Trophoblast cell (in vitro differentiated cells and primary cell): ENCODE measurements around the gene CDYL.
"Not testable (repeated sequence)": the region's sequence is repeated elsewhere in the genome, so short reads cannot be mapped to it uniquely, and the experiment has no call there.

ENCODE experiments used
- DNase-seq, 2 donors: peaks; one replicate each; pipeline ENCODE4 v3.0.0-alpha.2; 2016
- H2AFZ ChIP-seq: 2 replicates; pipeline ENCODE4 v1.6.1; 2013; ENCODE audit warnings: low read length, moderate library complexity, mild to moderate bottlenecking; ENCODE audit not compliant: insufficient read depth, poor library complexity
- H2AK5ac ChIP-seq: 2 replicates; pipeline ENCODE4 v1.6.1; 2013; ENCODE audit warnings: mild to moderate bottlenecking, low read length
- H2BK120ac ChIP-seq: 2 replicates; pipeline ENCODE4 v1.6.1; 2013; ENCODE audit warnings: low read length, mild to moderate bottlenecking, moderate library complexity; ENCODE audit not compliant: insufficient read depth, poor library complexity
- H2BK12ac ChIP-seq: 2 replicates; pipeline ENCODE4 v1.6.1; 2013; ENCODE audit warnings: mild to moderate bottlenecking, low read length, moderate library complexity
- H2BK5ac ChIP-seq: 2 replicates; pipeline ENCODE4 v1.6.1; 2013; ENCODE audit warnings: low read length, low read depth, moderate library complexity, mild to moderate bottlenecking; ENCODE audit not compliant: poor library complexity
- H3K14ac ChIP-seq: 2 replicates; pipeline ENCODE4 v1.6.1; 2013; ENCODE audit warnings: mild to moderate bottlenecking, low read length
- H3K18ac ChIP-seq: 2 replicates; pipeline ENCODE4 v1.6.1; 2013; ENCODE audit warnings: mild to moderate bottlenecking, low read length
- H3K23ac ChIP-seq: 2 replicates; pipeline ENCODE4 v1.6.1; 2013; ENCODE audit warnings: low read length
- H3K27ac ChIP-seq: 2 replicates; pipeline ENCODE4 v1.5.1; 2013; ENCODE audit warnings: low read depth, mild to moderate bottlenecking, inconsistent platforms, low read length, moderate library complexity
- H3K27me3 ChIP-seq: 2 replicates; pipeline ENCODE4 v1.6.1; 2013; ENCODE audit warnings: inconsistent platforms, mild to moderate bottlenecking, low read length, moderate library complexity; ENCODE audit not compliant: insufficient read depth
- H3K36me3 ChIP-seq, 2 experiments: 1 replicate in 1 of 2; 2 replicates in 1 of 2; pipeline ENCODE4 v1.6.1; 2013; ENCODE audit warnings: low read length in 2 of 2, mild to moderate bottlenecking in 2 of 2, moderate library complexity in 1 of 2; ENCODE audit not compliant: insufficient read depth in 2 of 2, control insufficient read depth in 1 of 2
- H3K4ac ChIP-seq: 2 replicates; pipeline ENCODE4 v1.6.1; 2013; ENCODE audit warnings: low read depth, mild to moderate bottlenecking, low read length, moderate library complexity
- H3K4me1 ChIP-seq, 2 experiments: 1 replicate in 1 of 2; 2 replicates in 1 of 2; pipeline ENCODE4 v1.6.1; 2013; ENCODE audit warnings: low read length in 2 of 2, mild to moderate bottlenecking in 2 of 2, moderate library complexity in 1 of 2; ENCODE audit not compliant: insufficient read depth in 2 of 2, control insufficient read depth in 1 of 2
- H3K4me2 ChIP-seq: 2 replicates; pipeline ENCODE4 v1.6.1; 2013; ENCODE audit warnings: inconsistent platforms, mild to moderate bottlenecking, low read length, moderate library complexity
- H3K4me3 ChIP-seq: 2 replicates; pipeline ENCODE4 v1.5.1; 2013; ENCODE audit warnings: mild to moderate bottlenecking, low read depth, low read length, inconsistent platforms
- H3K79me1 ChIP-seq: one replicate; pipeline ENCODE4 v1.6.1; 2013; ENCODE audit warnings: low read length
- H3K79me2 ChIP-seq: 2 replicates; pipeline ENCODE4 v1.6.1; 2013; ENCODE audit warnings: low read length, mild to moderate bottlenecking; ENCODE audit not compliant: control insufficient read depth, insufficient read depth, poor library complexity
- H3K9ac ChIP-seq: 2 replicates; pipeline ENCODE4 v1.6.1; 2013; ENCODE audit warnings: mild to moderate bottlenecking, low read length
- H3K9me3 ChIP-seq: 2 replicates; pipeline ENCODE4 v1.6.1; 2013; ENCODE audit warnings: low read depth, mild to moderate bottlenecking, control low read depth, inconsistent platforms, low read length; ENCODE audit not compliant: insufficient read depth
- H4K12ac ChIP-seq: 2 replicates; pipeline ENCODE4 v1.6.1; 2013; ENCODE audit warnings: low read depth, mild to moderate bottlenecking, low read length, moderate library complexity
- H4K8ac ChIP-seq: 2 replicates; pipeline ENCODE4 v1.6.1; 2013; ENCODE audit warnings: low read depth, mild to moderate bottlenecking, low read length, moderate library complexity
- H4K91ac ChIP-seq: one replicate; pipeline ENCODE4 v1.6.1; 2013; ENCODE audit warnings: low read depth, mild to moderate bottlenecking, low read length, moderate library complexity
- WGBS: extraction: QIAGEN DNeasy Blood & Tissue Kit; methylation state at CpG from one replicate; pipeline ENCODE4 v1.1.7; 2013; ENCODE audit warnings: missing lambda C conversion rate; ENCODE audit not compliant: insufficient read length, insufficient coverage; ENCODE audit errors: extremely low coverage; 5-methylcytosine and 5-hydroxymethylcytosine counted together

The CDYL gene

DNA sequence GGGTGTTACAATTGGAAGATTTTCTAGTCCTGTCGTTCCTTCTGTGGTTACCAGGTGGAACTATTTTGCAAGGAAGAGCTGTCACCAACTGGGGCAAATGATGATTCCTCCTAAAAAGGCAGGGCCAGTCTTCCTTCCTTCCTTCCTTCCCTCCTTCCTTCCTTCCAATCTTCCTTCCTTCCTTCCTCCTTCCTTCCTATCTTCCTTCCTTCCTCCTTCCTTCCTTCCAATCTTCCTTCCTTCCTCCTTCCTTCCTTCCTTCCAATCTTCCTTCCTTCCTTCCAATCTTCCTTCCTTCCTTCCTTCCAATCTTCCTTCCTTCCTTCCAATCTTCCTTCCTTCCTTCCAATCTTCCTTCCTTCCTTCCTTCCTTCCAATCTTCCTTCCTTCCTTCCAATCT lies 76.0 kb downstream of the CDYL start:
- H3K27me3 ChIP-seq, H3K27ac ChIP-seq, H3K36me3 ChIP-seq, H4K8ac ChIP-seq, H3K9ac ChIP-seq, H4K91ac ChIP-seq, H2BK5ac ChIP-seq, H3K9me3 ChIP-seq, H3K4me2 ChIP-seq, H3K14ac ChIP-seq, H2BK12ac ChIP-seq, H4K12ac ChIP-seq, H3K4me3 ChIP-seq, H2BK120ac ChIP-seq, H3K79me1 ChIP-seq, H3K23ac ChIP-seq, H2AK5ac ChIP-seq, H3K18ac ChIP-seq, DNase-seq, H2AFZ ChIP-seq: not testable (repeated sequence)
- Histone ChIP-seq H3K4ac (peak overlapping the region; percentile 76), H3K79me2 (peaks cover 12% of the 10 kb centered on the region), H3K4me1 (peaks cover 13 to 19% of the 10 kb centered on the region in 2 experiments)
- no CpG with 5 or more reads among the region's 1 CpG for WGBS

DNA sequence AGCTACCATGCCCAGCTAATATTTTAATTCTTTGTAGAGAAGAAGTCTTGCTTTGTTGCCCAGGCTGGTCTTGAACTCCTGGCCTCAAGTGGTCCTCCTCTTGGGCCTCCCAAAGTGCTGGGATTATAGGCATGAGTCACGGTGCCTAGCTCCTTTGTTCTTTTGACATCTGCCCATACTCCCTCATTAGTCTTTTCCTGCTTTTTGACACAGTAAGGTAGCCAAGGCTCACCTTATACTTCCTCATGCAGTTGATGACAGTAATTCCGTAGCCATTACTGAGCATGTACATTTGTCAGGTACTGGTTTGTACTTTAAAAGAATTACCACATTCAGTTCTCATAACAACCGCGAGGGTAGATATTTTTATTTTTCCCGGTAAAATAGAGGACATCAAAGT lies 76.7 kb downstream of the CDYL start:
- Histone ChIP-seq H3K18ac (peak overlapping the region; percentile 34), H2AFZ (no peak overlapping the region), H3K9me3 (peaks cover 1% of the 10 kb centered on the region), H4K8ac (no peak overlapping the region), H3K27me3 (no peaks in the 10 kb centered on the region), H2BK5ac (no peak overlapping the region), H3K14ac (no peak overlapping the region), H3K4me2 (no peak overlapping the region), H3K4ac (peak overlapping the region; percentile 41), H3K36me3 (peaks cover 2 to 4% of the 10 kb centered on the region in 2 experiments), H3K79me2 (peaks cover 11% of the 10 kb centered on the region), H3K23ac (no peak overlapping the region), H3K9ac (no peak overlapping the region), H2BK120ac (no peak overlapping the region), H2AK5ac (no peak overlapping the region), H3K27ac (no peak overlapping the region), H3K4me1 (peaks cover 13 to 19% of the 10 kb centered on the region in 2 experiments), H3K4me3 (no peak overlapping the region), H2BK12ac (no peak overlapping the region), H3K79me1 (no peaks in the 10 kb centered on the region), H4K12ac (no peak overlapping the region), H4K91ac (no peak overlapping the region)
- peak in 1 of 2 donors; percentile 12 for DNase-seq
- WGBS, result no CpG with 5 or more reads among the region's 5 CpGs

GRCh38 chr6:4853349-4853748 lies 77.1 kb downstream of the CDYL start:
- Histone ChIP-seq H3K27me3 (no peaks in the 10 kb centered on the region), H3K79me2 (peaks cover 13% of the 10 kb centered on the region), H3K79me1 (no peaks in the 10 kb centered on the region), H3K18ac (no peak overlapping the region), H4K91ac (no peak overlapping the region), H2BK5ac (no peak overlapping the region), H3K27ac (no peak overlapping the region), H4K8ac (no peak overlapping the region), H3K4ac (no peak overlapping the region), H3K9ac (no peak overlapping the region), H3K14ac (no peak overlapping the region), H3K36me3 (peaks cover 2 to 4% of the 10 kb centered on the region in 2 experiments), H3K9me3 (peaks cover 1% of the 10 kb centered on the region), H2AK5ac (no peak overlapping the region), H3K4me1 (peaks cover 14 to 20% of the 10 kb centered on the region in 2 experiments), H3K4me3 (no peak overlapping the region), H2BK12ac (no peak overlapping the region), H4K12ac (no peak overlapping the region), H3K23ac (no peak overlapping the region), H2BK120ac (no peak overlapping the region), H2AFZ (no peak overlapping the region), H3K4me2 (no peak overlapping the region)
- no CpG with 5 or more reads among the region's 4 CpGs for WGBS
- DNase-seq, result no peak

GRCh38 chr6:4853782-4854511 lies 77.7 kb downstream of the CDYL start:
- no CpG with 5 or more reads among the region's 16 CpGs for WGBS
- peaks cover 16 to 21% of the 10 kb centered on the region in 2 experiments for H3K4me1 ChIP-seq
- H2AFZ ChIP-seq, result no peak overlapping the region
- H3K9me3 ChIP-seq, result peaks cover 1% of the 10 kb centered on the region
- H3K14ac ChIP-seq, result no peak overlapping the region
- H3K27me3 ChIP-seq, result no peaks in the 10 kb centered on the region
- H3K4me2 ChIP-seq, result peak overlapping the region; percentile 5
- H3K79me1 ChIP-seq, result no peaks in the 10 kb centered on the region
- peak; percentile 27 to 33 for DNase-seq
- no peak overlapping the region for H3K4me3 ChIP-seq
- H3K79me2 ChIP-seq, result peaks cover 14% of the 10 kb centered on the region
- no peak overlapping the region for H3K27ac ChIP-seq
- no peak overlapping the region for H4K12ac ChIP-seq
- H3K9ac ChIP-seq, result no peak overlapping the region
- H3K23ac ChIP-seq, result no peak overlapping the region
- H2BK12ac ChIP-seq, result no peak overlapping the region
- no peak overlapping the region for H2AK5ac ChIP-seq
- H3K4ac ChIP-seq, result peak overlapping the region; percentile 75
- H4K8ac ChIP-seq, result no peak overlapping the region
- peaks cover 2 to 4% of the 10 kb centered on the region in 2 experiments for H3K36me3 ChIP-seq
- no peak overlapping the region for H3K18ac ChIP-seq
- no peak overlapping the region for H4K91ac ChIP-seq
- H2BK120ac ChIP-seq, result no peak overlapping the region
- H2BK5ac ChIP-seq, result no peak overlapping the region
